Uterus (tissue), 2 donors: Measurements from ENCODE around the gene GMCL1.

ENCODE experiments used
- POLR2A ChIP-seq, 2 donors: fragments of 450-650 bp; IDR thresholded peaks; one replicate each; pipeline ENCODE4 v1.6.1; 2016; ENCODE audit warnings: antibody characterized with exemption in 2 of 2, mild to moderate bottlenecking in 1 of 2, moderate library complexity in 1 of 2
- TF ChIP-seq, protein P1 (sequence below), 4 experiments: fragments of 200-600 bp in 2 of 4; fragments of 450-650 bp in 2 of 4; sonication (generic) in 2 of 4; IDR thresholded peaks; one replicate each; pipeline ENCODE4 v1.5.1; 2016 to 2019; ENCODE audit warnings: antibody characterized with exemption in 4 of 4, mild to moderate bottlenecking in 2 of 4, moderate library complexity in 1 of 4

DNA sequence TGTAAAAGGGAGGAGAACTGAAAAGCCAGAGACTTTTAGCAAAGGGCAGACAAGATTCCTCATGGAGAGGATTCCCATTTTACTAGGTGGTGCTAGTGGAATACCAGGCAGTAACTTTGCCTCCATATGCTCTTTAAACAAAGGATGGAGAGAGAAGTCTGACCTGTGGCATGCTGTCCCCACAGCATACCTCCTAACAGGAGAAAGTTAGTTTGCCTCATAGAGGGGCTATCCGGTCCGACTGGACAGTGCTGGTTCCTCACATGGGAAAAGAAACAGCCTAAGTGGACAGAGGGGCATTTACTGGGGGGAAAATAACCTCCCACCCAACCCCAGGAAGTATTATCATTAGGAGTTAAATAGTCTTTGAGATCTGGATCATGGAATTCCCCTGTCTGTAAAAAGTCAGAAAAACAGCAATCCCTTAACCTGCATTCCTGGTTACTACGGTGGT, 31.6 kb upstream of the GMCL1 start:
- TF ChIP-seq, protein P1, sequence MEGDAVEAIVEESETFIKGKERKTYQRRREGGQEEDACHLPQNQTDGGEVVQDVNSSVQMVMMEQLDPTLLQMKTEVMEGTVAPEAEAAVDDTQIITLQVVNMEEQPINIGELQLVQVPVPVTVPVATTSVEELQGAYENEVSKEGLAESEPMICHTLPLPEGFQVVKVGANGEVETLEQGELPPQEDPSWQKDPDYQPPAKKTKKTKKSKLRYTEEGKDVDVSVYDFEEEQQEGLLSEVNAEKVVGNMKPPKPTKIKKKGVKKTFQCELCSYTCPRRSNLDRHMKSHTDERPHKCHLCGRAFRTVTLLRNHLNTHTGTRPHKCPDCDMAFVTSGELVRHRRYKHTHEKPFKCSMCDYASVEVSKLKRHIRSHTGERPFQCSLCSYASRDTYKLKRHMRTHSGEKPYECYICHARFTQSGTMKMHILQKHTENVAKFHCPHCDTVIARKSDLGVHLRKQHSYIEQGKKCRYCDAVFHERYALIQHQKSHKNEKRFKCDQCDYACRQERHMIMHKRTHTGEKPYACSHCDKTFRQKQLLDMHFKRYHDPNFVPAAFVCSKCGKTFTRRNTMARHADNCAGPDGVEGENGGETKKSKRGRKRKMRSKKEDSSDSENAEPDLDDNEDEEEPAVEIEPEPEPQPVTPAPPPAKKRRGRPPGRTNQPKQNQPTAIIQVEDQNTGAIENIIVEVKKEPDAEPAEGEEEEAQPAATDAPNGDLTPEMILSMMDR (IDR thresholded peaks at IDR 0.05), result no peak
- no peak for TF ChIP-seq POLR2A (IDR thresholded peaks at IDR 0.05)
